ENCODE results near the gene TTI1. TPM values are rescaled to one million over a fixed set of nuclear protein-coding genes. Genes with fewer than 3 reads are reported as not detected.

TTI1 gene
- total and polyA plus RNA-seq, 9 donors = 13.5 to 20.4 (median 15.1) TPM

DNA sequence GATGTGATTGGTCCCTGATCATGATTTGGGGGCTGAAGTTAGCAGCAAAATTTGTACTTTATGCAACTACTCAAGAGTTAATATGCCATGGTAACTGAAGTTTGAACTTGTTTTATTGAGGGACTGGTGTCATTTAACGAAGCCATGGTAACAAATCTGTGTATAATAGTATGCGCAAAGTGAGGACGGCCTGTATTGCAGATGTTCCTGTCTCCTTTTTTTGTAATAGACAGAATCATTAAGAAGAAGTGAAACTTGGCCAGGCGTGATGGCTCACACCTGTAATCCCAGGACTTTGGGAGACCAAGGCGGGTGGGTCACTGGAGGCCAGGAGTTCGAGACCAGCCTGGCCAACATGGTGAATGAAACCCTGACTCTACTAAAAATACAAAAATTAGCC lies 22.6 kb upstream of the TTI1 start:
- Histone ChIP-seq H3K36me3 (ENCODE audit: control insufficient read depth, insufficient read depth, low read length) (peaks cover 43% of the 10 kb centered on the region), H3K4me1 (ENCODE audit: control insufficient read depth, insufficient read depth, low read length) (peaks cover 4% of the 10 kb centered on the region)
- WGBS (ENCODE audit: insufficient coverage) = 86% methylated on average over 3 of the region's 6 CpGs

DNA sequence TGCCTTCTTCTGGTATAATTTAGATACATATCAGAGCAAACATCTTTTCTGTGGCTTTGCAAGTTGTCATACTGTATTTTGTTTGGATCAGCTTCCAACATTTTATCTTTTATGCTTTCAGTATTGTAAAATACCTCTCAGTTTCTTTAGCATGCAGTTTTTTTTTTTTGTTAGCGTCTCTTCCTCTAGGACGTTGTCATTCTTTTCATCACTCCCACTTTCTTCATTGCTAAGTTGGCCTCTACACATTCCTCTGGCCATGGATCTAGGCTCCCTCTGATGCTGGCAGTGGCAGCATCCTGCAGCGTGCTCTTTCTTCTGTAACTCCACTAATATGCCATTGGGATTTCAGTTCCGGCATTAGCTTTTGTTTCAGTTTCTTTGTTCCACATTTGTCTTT lies 22.0 kb upstream of the TTI1 start:
- peaks cover 40% of the 10 kb centered on the region for H3K36me3 ChIP-seq (ENCODE audit: control insufficient read depth, insufficient read depth, low read length)
- no peaks in the 10 kb centered on the region for H3K27me3 ChIP-seq (ENCODE audit: control insufficient read depth, insufficient read depth, low read length)
- no peaks in the 10 kb centered on the region for H3K9me3 ChIP-seq (replicated peaks; ENCODE audit: control insufficient read depth, low read depth, low read length)
- DNase-seq = no peak
- H3K4me3 ChIP-seq (ENCODE audit: low read length) = no peak overlapping the region
- WGBS (ENCODE audit: insufficient coverage) = 53% methylated on average over 4 of the region's 4 CpGs
- no peak overlapping the region for H3K27ac ChIP-seq (ENCODE audit: low read length)
- peaks cover 4% of the 10 kb centered on the region for H3K4me1 ChIP-seq (ENCODE audit: control insufficient read depth, insufficient read depth, low read length)

More for the DNA sequence above, 22.6 kb upstream of the TTI1 start:
- H3K27me3 ChIP-seq (ENCODE audit: control insufficient read depth, insufficient read depth, low read length) = no peaks in the 10 kb centered on the region
- H3K27ac ChIP-seq (ENCODE audit: low read length) = no peak overlapping the region
- H3K9me3 ChIP-seq (replicated peaks; ENCODE audit: control insufficient read depth, low read depth, low read length) = no peaks in the 10 kb centered on the region
- H3K4me3 ChIP-seq (ENCODE audit: low read length) = no peak overlapping the region
- DNase-seq = no peak

DNA sequence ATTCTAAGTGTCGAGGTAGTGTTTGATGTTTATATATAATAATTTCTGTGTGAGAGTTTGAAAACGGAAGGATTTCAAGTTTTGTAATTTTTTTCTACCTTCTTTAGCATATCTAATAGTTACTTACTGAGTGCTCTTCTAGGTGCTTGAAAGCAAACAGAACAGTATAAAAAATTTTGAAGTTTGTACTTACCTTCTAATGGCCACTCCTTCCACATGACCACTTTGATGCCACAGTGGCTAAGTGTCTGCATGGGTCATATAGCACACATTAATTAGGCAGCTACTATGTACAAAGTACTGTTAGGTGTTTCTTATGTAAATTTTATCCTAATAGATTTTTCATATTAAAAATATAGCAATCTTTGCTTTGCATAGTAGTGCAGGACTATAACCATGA lies 21.4 kb upstream of the TTI1 start:
- WGBS (ENCODE audit: insufficient coverage) = no CpG with 5 or more reads among the region's 2 CpGs

DNA sequence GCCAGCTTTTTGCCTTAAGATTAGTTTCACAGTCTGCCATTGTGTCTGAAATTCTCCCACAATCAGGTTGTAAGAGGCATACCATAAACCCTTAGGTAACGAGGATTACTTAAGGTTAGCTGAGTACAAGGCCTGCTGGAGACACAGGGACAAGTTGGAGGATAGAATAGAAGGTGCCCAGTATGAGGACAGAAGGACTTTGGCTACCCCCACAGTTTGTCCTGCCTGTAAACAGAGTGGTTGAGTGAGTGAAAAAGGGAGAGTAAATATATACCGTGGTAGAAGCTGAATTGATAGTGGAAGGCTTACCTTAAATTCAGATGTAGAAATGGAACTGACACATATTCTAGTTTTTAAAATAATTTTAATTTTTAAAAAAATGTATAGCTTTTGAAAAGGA lies 19.6 kb upstream of the TTI1 start:
- no peaks in the 10 kb centered on the region for H3K9me3 ChIP-seq (replicated peaks; ENCODE audit: control insufficient read depth, low read depth, low read length)
- H3K27ac ChIP-seq (ENCODE audit: low read length) = no peak overlapping the region
- H3K27me3 ChIP-seq (ENCODE audit: control insufficient read depth, insufficient read depth, low read length) = no peaks in the 10 kb centered on the region
- peaks cover 4% of the 10 kb centered on the region for H3K4me1 ChIP-seq (ENCODE audit: control insufficient read depth, insufficient read depth, low read length)
- no peak for DNase-seq
- H3K36me3 ChIP-seq (ENCODE audit: control insufficient read depth, insufficient read depth, low read length) = peaks cover 38% of the 10 kb centered on the region
- WGBS (ENCODE audit: insufficient coverage) = no CpG with 5 or more reads among the region's 2 CpGs
- H3K4me3 ChIP-seq (ENCODE audit: low read length) = no peak overlapping the region

More for the DNA sequence above, 21.4 kb upstream of the TTI1 start:
- Histone ChIP-seq H3K4me3 (ENCODE audit: low read length) (no peak overlapping the region), H3K27me3 (ENCODE audit: control insufficient read depth, insufficient read depth, low read length) (no peaks in the 10 kb centered on the region), H3K36me3 (ENCODE audit: control insufficient read depth, insufficient read depth, low read length) (peaks cover 40% of the 10 kb centered on the region), H3K4me1 (ENCODE audit: control insufficient read depth, insufficient read depth, low read length) (peaks cover 4% of the 10 kb centered on the region), H3K27ac (ENCODE audit: low read length) (no peak overlapping the region), H3K9me3 (replicated peaks; ENCODE audit: control insufficient read depth, low read depth, low read length) (no peaks in the 10 kb centered on the region)
- DNase-seq = no peak

DNA sequence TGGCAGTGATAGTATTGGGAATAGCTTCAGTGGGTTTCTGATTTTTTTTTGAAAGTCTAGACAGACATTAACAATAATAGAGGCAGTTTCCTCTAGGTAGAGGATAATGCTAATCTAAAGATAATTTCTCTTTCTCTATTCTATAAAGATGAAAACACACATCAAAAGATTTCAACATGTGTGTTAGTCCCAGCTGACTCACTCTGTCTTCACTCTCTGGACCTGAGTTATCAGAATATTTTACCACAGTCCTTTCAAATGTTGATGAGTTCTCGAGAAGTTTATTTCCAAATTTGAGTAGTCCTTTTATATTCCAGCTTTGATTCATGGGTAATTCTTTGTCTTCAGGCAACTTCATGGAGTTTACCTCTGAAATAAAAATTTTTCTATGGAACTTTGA lies 17.4 kb upstream of the TTI1 start:
- WGBS (ENCODE audit: insufficient coverage) = no CpG with 5 or more reads among the region's 1 CpG
- Histone ChIP-seq H3K27ac (ENCODE audit: low read length) (no peak overlapping the region), H3K4me3 (ENCODE audit: low read length) (no peak overlapping the region), H3K4me1 (ENCODE audit: control insufficient read depth, insufficient read depth, low read length) (peaks cover 2% of the 10 kb centered on the region), H3K9me3 (replicated peaks; ENCODE audit: control insufficient read depth, low read depth, low read length) (no peaks in the 10 kb centered on the region), H3K36me3 (ENCODE audit: control insufficient read depth, insufficient read depth, low read length) (peaks cover 36% of the 10 kb centered on the region), H3K27me3 (ENCODE audit: control insufficient read depth, insufficient read depth, low read length) (no peaks in the 10 kb centered on the region)
- DNase-seq = no peak

DNA sequence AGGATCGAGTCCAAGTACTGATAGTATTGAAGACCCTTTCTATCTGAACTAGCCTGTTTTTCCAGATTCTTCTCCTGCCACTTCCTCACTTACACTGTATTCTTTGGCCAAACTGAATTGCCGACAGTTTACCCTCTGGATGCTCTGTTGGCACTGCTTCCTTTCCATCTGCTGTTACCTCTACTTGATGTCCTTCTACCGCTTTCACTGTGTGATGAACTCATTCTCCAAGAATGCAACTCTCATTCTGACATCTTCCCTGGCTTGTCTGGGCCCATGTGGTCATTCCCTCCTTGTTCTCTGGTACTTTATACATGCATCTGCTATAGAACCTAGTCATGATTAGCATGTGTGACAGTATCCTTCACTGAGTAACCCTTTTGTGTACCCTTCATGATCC lies 16.5 kb upstream of the TTI1 start:
- H3K4me1 ChIP-seq (ENCODE audit: control insufficient read depth, insufficient read depth, low read length) = peaks cover 2% of the 10 kb centered on the region
- no peak overlapping the region for H3K27ac ChIP-seq (ENCODE audit: low read length)
- H3K36me3 ChIP-seq (ENCODE audit: control insufficient read depth, insufficient read depth, low read length) = peaks cover 35% of the 10 kb centered on the region

DNA sequence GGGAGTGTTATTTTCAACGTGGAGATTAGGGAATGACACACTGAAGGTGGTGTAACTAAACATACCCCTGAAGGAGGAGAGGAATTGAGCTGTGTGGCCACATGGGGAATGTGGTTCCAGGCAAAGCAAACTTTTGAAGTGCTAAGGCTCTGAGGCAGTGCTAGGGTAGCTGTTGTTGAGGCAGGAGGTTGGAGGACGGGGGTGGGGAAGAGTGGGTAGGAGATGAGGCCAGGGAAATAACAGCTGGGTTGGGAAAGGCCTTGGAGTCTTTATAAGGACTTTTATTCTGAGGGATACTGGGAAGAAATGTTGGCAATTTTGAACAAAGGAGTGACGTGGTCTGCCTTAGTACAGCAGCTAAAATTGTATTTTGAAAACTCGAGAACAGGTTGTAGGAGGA lies 13.3 kb upstream of the TTI1 start:
- Histone ChIP-seq H3K27me3 (ENCODE audit: control insufficient read depth, insufficient read depth, low read length) (no peaks in the 10 kb centered on the region), H3K27ac (ENCODE audit: low read length) (no peak overlapping the region), H3K4me1 (ENCODE audit: control insufficient read depth, insufficient read depth, low read length) (peaks cover 7% of the 10 kb centered on the region), H3K9me3 (replicated peaks; ENCODE audit: control insufficient read depth, low read depth, low read length) (no peaks in the 10 kb centered on the region), H3K36me3 (ENCODE audit: control insufficient read depth, insufficient read depth, low read length) (peaks cover 49% of the 10 kb centered on the region), H3K4me3 (ENCODE audit: low read length) (no peak overlapping the region)
- WGBS (ENCODE audit: insufficient coverage) = 67% methylated on average over 4 of the region's 4 CpGs
- no peak for DNase-seq

More for the DNA sequence above, 16.5 kb upstream of the TTI1 start:
- no peaks in the 10 kb centered on the region for H3K9me3 ChIP-seq (replicated peaks; ENCODE audit: control insufficient read depth, low read depth, low read length)
- no peaks in the 10 kb centered on the region for H3K27me3 ChIP-seq (ENCODE audit: control insufficient read depth, insufficient read depth, low read length)
- no peak overlapping the region for H3K4me3 ChIP-seq (ENCODE audit: low read length)
- 58% methylated on average over 3 of the region's 3 CpGs for WGBS (ENCODE audit: insufficient coverage)
- DNase-seq = no peak

DNA sequence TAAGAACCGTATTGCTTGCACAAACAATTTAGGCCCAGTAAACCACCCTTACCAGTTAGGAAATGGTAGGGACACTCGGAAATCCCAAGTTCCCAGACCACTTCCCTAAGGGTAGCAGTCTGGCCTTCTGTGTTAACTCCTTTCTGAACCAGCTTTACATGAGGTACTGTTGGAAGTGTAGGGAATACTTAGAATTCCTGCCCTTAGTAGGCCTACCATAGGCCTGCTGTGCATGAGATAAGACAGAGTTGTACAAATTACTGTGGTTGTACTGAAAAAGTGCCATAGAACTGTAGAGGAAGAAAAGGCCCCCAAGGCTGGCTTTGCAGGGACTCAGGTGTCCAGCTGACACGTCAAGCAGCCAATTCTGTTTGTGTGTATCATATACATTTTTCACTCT lies 11.4 kb upstream of the TTI1 start:
- Histone ChIP-seq H3K9me3 (replicated peaks; ENCODE audit: control insufficient read depth, low read depth, low read length) (no peaks in the 10 kb centered on the region), H3K36me3 (ENCODE audit: control insufficient read depth, insufficient read depth, low read length) (peaks cover 38% of the 10 kb centered on the region), H3K4me1 (ENCODE audit: control insufficient read depth, insufficient read depth, low read length) (peaks cover 7% of the 10 kb centered on the region), H3K27ac (ENCODE audit: low read length) (no peak overlapping the region), H3K27me3 (ENCODE audit: control insufficient read depth, insufficient read depth, low read length) (no peaks in the 10 kb centered on the region), H3K4me3 (ENCODE audit: low read length) (no peak overlapping the region)
- WGBS (ENCODE audit: insufficient coverage) = no CpG with 5 or more reads among the region's 3 CpGs
- no peak for DNase-seq

DNA sequence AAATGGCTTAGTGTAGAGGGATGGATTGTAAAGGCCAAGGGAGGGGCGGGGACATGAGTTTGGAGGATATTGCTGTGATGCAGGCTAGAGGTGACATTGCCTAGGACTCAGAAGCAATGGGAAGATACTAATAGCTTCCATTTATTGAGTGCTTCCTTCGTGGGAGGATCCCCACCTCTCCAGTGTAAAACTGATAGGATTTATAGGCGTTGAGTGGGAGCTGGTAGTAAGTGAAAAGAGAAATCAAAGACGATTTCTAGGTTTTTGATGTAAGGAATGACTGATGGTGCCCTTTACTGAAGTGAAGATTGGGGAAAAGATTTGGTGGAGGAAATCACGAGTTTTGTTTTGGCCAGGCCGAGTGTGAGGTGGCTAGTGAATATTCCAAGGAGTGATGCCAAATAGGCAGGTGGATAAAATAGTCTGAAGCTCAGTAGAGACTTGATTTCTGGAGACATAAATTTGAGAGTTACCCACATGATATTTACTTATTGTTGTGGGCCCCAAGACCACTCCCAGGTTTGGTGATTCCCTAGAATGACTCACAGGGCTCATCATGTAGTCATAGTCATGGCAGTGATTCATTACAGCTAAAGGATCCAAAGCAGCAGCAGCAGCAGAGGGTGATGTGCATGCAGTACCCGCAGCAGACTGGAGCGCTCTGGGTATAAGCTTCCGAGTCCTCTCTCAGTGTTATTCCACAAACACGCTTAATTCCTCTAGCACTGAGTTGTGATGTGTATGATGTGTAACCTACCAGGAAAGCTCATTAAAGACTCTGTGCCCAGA lies 10.4 kb upstream of the TTI1 start:
- DNase-seq = no peak
- H3K4me3 ChIP-seq (ENCODE audit: low read length) = no peak overlapping the region
- H3K27me3 ChIP-seq (ENCODE audit: control insufficient read depth, insufficient read depth, low read length) = no peaks in the 10 kb centered on the region
- 86% methylated on average over 6 of the region's 10 CpGs for WGBS (ENCODE audit: insufficient coverage)
- peaks cover 37% of the 10 kb centered on the region for H3K36me3 ChIP-seq (ENCODE audit: control insufficient read depth, insufficient read depth, low read length)
- no peak overlapping the region for H3K27ac ChIP-seq (ENCODE audit: low read length)
- no peaks in the 10 kb centered on the region for H3K9me3 ChIP-seq (replicated peaks; ENCODE audit: control insufficient read depth, low read depth, low read length)
- H3K4me1 ChIP-seq (ENCODE audit: control insufficient read depth, insufficient read depth, low read length) = peaks cover 7% of the 10 kb centered on the region

DNA sequence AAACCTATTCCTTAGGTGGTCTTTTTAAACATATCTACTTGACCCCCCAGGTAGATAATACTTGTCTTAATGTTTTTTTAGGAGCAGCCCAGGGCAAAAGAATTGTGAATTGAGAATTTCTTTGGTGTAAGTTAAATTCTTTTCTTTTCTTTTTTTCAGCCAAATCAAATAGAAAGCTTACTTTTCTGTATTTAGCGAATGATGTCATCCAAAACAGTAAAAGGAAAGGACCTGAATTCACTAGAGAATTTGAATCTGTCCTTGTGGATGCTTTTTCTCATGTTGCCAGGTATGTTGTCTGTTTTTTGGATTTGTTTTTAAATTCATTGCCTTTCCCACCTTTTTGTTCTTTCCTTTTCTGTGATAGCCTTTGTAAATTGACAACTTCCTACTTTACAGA lies 7.0 kb upstream of the TTI1 start:
- H3K36me3 ChIP-seq (ENCODE audit: control insufficient read depth, insufficient read depth, low read length) = peaks cover 44% of the 10 kb centered on the region
- H3K4me3 ChIP-seq (ENCODE audit: low read length) = no peak overlapping the region
- no peak overlapping the region for H3K27ac ChIP-seq (ENCODE audit: low read length)
- DNase-seq = no peak
- no peaks in the 10 kb centered on the region for H3K27me3 ChIP-seq (ENCODE audit: control insufficient read depth, insufficient read depth, low read length)
- WGBS (ENCODE audit: insufficient coverage) = no CpG with 5 or more reads among the region's 1 CpG
- no peaks in the 10 kb centered on the region for H3K9me3 ChIP-seq (replicated peaks; ENCODE audit: control insufficient read depth, low read depth, low read length)
- H3K4me1 ChIP-seq (ENCODE audit: control insufficient read depth, insufficient read depth, low read length) = peaks cover 8% of the 10 kb centered on the region
